Endothelial cell (in vitro differentiated cells): ENCODE results near the gene LY6G5B. TPM values are rescaled to one million over a fixed set of nuclear protein-coding genes. Genes with fewer than 3 reads are reported as not detected.
A peak's percentile ranks its signal among the peaks of the same experiment; 100 is the strongest.

ENCODE experiments used
- DNase-seq: peaks from one replicate; pipeline ENCODE4 v3.0.0; 2021; ENCODE audit warnings: low spot score
- H3K27ac Mint-ChIP-seq: one replicate; pipeline ENCODE4 v1.8.0; 2021; ENCODE audit warnings: mixed read lengths, inconsistent platforms; ENCODE audit not compliant: unreplicated experiment
- H3K27me3 Mint-ChIP-seq: one replicate; pipeline ENCODE4 v1.8.0; 2021; ENCODE audit warnings: mild to moderate bottlenecking, moderate library complexity, mixed read lengths, inconsistent platforms; ENCODE audit not compliant: unreplicated experiment
- H3K36me3 Mint-ChIP-seq: one replicate; pipeline ENCODE4 v1.8.0; 2021; ENCODE audit warnings: mild to moderate bottlenecking, low read depth, mixed read lengths, inconsistent platforms; ENCODE audit not compliant: unreplicated experiment
- H3K4me1 Mint-ChIP-seq: one replicate; pipeline ENCODE4 v1.8.0; 2021; ENCODE audit warnings: mild to moderate bottlenecking, mixed read lengths, inconsistent platforms; ENCODE audit not compliant: unreplicated experiment
- H3K4me3 Mint-ChIP-seq: one replicate; pipeline ENCODE4 v1.8.0; 2021; ENCODE audit warnings: mild to moderate bottlenecking, mixed read lengths, inconsistent platforms; ENCODE audit not compliant: unreplicated experiment
- H3K9me3 Mint-ChIP-seq: one replicate; pipeline ENCODE4 v1.8.0; 2021; ENCODE audit warnings: mixed read lengths, inconsistent platforms; ENCODE audit not compliant: unreplicated experiment
- CTCF ChIP-seq: fragments of 200-600 bp; sonication (generic); IDR thresholded peaks from one replicate; pipeline ENCODE4 v1.5.0; 2021; ENCODE audit warnings: antibody characterized with exemption; ENCODE audit not compliant: unreplicated experiment
- total RNA-seq: library from RNA; stranded (reverse); fragmentation: NEBNext Ultra II Directional; extraction: Animal tissue kit (Norgen Biotek cat#: 25700); gene quantifications from one replicate; pipeline ENCODE4 v1.2.1, GENCODE V29; 2021; ENCODE audit not compliant: unreplicated experiment

Gene LY6G5B
- total RNA-seq, 1 donor from 2014 or later, result 16.3 TPM

GRCh38 chr6:31717499-31718222 is 47.9 kb downstream of the LY6G5B start:
- H3K4me3 Mint-ChIP-seq, result no peak overlapping the region

GRCh38 chr6:31718265-31718664 is 48.5 kb downstream of the LY6G5B start:
- Mint-ChIP-seq H3K27ac (no peak overlapping the region), H3K9me3 (no peaks in the 10 kb centered on the region), H3K36me3 (peaks cover 5% of the 10 kb centered on the region), H3K4me1 (no peaks in the 10 kb centered on the region), H3K27me3 (peaks cover 6% of the 10 kb centered on the region), H3K4me3 (no peak overlapping the region)
- DNase-seq, result no peak
- TF ChIP-seq CTCF, result no peak

More at GRCh38 chr6:31717499-31718222, 47.9 kb downstream of the LY6G5B start:
- Mint-ChIP-seq H3K9me3 (no peaks in the 10 kb centered on the region), H3K27ac (peak overlapping the region; percentile 52), H3K27me3 (peaks cover 6% of the 10 kb centered on the region), H3K36me3 (peaks cover 5% of the 10 kb centered on the region), H3K4me1 (no peaks in the 10 kb centered on the region)
- no peak for TF ChIP-seq CTCF
- no peak for DNase-seq

- H3K4me3 Mint-ChIP-seq, result no peak overlapping the region
- peaks cover 5% of the 10 kb centered on the region for H3K36me3 Mint-ChIP-seq
- no peak for TF ChIP-seq CTCF
- H3K27me3 Mint-ChIP-seq, result peaks cover 6% of the 10 kb centered on the region
- H3K27ac Mint-ChIP-seq, result no peak overlapping the region
- H3K4me1 Mint-ChIP-seq, result no peaks in the 10 kb centered on the region
- H3K9me3 Mint-ChIP-seq, result no peaks in the 10 kb centered on the region
- no peak for DNase-seq
Measured at GRCh38 chr6:31719001-31719400, 49.2 kb downstream of the LY6G5B start.

GRCh38 chr6:31720196-31720770 is 50.5 kb downstream of the LY6G5B start:
- H3K27me3 Mint-ChIP-seq, result peaks cover 6% of the 10 kb centered on the region
- H3K27ac Mint-ChIP-seq, result no peak overlapping the region
- DNase-seq, result no peak
- H3K4me3 Mint-ChIP-seq, result no peak overlapping the region
- no peak for TF ChIP-seq CTCF
- no peaks in the 10 kb centered on the region for H3K4me1 Mint-ChIP-seq
- H3K36me3 Mint-ChIP-seq, result peaks cover 5% of the 10 kb centered on the region
- no peaks in the 10 kb centered on the region for H3K9me3 Mint-ChIP-seq

GRCh38 chr6:31721351-31722020 is 51.7 kb downstream of the LY6G5B start, which contains the start of gene LY6G6C:
Gene LY6G6C (minus strand): TSS chr6:31721746. CDS start chr6:31721679, 67 bp downstream.
- H3K27ac Mint-ChIP-seq, result no peak within 1 kb of the TSS
- no peak within 1 kb of the TSS for H3K4me3 Mint-ChIP-seq
- peaks cover 12% of the 10 kb centered on the region for H3K27me3 Mint-ChIP-seq
- peaks cover 16% of the 10 kb centered on the region for H3K36me3 Mint-ChIP-seq
- no peaks in the 10 kb centered on the region for H3K9me3 Mint-ChIP-seq
- no peak for DNase-seq
- peaks cover 8% of the 10 kb centered on the region for H3K4me1 Mint-ChIP-seq
- no peak for TF ChIP-seq CTCF
